ENCODE data around the gene SPDEF.
A peak's percentile ranks its signal among the peaks of the same experiment; 100 is the strongest.

SPDEF gene

DNA sequence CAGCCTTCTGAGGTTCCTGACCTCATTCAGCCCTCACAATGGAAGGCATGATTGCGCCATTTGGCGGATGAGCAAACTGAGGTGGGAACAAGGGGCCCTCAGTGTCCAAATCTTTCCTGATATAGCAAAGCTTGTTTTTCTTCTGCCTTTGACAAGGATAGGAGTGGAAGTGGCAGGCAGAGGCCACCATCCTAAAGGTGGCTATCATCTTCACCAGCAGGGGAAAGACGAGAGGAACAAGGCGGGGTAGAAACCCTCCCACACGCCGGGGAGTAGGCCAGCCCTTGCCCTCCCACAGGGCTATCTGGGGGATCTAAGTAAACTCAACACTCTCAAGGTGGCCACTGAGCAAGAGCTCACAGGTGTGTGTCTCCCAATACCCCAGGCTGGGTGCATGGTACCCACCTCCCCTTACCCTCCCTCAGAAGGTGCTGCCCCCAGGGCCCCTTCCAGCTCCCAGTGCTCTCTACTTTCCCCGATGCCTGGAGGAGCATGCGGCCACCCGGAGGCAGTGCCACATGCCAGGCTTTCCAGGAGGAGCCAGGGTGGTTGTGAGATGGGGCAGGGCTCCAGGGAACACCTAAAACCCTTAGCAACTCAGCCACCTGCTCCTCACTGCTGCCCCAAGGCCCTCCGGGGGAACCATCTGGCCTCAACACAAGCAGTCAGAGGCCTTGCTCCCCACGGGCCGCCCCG lies 11.2 kb downstream of the SPDEF start:
- no peak for DNase-seq

- no peak for DNase-seq
Measured at GRCh38 chr6:34544052-34544604, 12.0 kb downstream of the SPDEF start.

- DNase-seq = peak; percentile 54
Measured at GRCh38 chr6:34543421-34543820, 12.7 kb downstream of the SPDEF start.

- DNase-seq = no peak
Measured at GRCh38 chr6:34540841-34541240, 15.3 kb downstream of the SPDEF start.

GRCh38 chr6:34540222-34540621 lies 15.9 kb downstream of the SPDEF start:
- no peak for DNase-seq

GRCh38 chr6:34539181-34539580 lies 16.9 kb downstream of the SPDEF start:
- no peak for DNase-seq

GRCh38 chr6:34538581-34538980 lies 17.5 kb downstream of the SPDEF start:
- no peak for DNase-seq

DNA sequence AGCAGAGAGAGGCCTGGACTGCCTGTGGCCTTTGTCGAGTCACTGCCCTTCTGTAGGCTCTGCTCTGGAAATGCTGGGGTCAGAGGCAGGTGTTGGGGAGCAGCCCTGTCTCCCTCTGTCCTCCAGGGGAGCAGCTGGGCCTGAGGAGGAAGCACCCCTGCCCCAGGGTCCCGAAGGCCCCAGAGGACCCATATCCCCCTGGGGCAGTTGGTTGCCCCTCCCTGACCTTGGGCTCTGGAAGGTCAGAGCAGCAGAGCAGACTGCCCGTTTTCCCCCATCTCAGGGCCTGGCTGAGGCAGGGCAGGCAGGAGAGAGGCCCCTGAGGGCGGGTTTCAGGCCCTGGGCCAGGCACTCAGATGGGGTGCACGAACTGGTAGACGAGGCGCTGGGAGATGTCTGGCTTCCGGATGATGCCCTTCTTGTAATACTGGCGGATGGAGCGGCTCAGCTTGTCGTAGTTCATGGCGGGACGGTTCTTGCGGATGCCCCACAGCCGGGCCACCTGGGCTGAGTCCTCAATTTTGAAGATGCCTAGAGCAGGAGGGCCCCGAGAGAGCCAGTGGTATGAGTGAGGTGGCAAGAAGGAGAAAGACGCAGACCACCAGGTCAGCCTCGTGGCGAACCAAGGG lies 18.1 kb downstream of the SPDEF start:
- no peak for DNase-seq

DNA sequence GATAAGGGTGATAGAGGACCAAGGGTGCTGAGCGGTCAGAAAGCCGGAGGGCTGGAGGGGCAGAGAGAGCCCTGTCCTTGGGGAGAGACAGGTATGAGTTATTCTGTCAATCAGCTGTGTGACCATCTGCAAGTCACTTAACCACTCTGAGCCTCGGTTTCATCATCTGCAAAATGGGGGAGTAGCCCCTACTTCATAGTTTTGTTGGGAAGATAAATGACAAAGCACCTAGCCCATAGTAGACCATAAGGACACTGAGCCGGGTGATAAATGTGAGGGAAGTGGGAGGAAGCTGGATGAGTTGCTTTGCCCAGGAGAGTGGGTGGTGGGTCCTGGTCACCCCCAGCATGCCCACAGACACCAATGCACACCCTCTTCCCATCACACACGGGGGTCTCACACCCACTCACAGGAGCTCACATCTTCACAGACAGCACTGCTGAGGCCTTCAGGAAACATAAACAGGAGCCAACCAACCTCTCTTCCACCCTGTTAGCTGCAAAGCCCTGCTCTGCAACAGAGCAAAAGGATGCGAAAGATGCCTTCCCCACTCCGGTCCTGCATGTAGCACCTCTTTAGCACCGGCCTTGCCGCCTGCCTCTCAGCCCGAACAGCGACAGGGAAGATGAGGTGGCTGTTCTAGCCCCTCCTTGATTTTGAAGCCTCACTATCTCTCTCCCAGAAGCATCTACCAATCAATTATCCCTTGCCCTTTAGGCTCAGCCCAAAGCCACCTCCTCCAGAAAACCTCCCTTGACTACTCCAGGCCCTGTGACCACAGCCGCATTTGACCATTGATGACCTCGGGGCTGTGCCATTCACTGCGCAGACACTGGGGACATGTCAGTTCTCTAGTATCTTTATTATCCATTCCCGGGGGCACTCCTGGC lies 18.9 kb downstream of the SPDEF start:
- no peak for DNase-seq

GRCh38 chr6:34536251-34536958 lies 19.7 kb downstream of the SPDEF start:
- no peak for DNase-seq

DNA sequence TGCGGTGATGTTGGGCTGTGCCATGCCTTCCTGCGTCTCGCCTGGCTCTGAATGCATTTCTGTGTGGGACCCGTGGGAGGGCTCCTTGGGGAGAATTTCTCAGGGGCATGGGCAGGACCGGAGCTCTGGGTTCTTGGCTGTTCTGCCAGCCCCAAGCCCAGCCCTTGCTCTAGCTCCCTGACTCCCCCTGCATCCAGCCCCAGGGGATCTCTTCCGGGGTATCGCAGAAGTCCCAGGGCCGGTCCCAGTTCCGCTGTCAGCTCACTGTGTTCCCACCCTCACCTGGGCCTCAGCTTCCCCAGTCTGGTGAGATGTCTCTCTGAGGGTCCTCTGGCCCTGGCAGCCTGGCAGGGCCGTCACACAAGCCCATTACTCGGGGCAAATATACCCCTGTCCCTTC lies 20.5 kb downstream of the SPDEF start:
- no peak for DNase-seq

GRCh38 chr6:34535199-34535598 lies 20.9 kb downstream of the SPDEF start:
- DNase-seq = no peak

DNA sequence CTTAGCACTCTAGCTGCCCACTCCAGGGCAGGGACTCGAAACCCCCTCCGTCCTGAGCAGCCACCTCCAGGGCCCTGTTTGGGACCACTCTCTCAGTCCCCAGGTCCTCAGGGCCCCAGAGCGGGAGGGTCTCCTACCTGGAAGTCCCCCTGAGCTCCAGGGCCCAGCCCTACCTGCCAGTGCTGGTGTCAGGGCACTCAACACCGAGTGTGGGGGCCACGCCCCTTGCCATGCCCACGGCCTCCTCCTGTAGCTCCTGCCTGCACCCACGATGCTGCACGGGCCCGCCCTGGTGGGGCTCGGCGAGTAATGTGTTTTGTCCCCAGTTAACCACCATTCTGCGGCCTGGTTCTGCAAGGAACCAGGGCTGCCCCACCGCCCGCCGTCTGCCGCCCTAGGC lies 21.5 kb downstream of the SPDEF start:
- no peak for DNase-seq

GRCh38 chr6:34534146-34534545 lies 22.0 kb downstream of the SPDEF start:
- DNase-seq = no peak

GRCh38 chr6:34532230-34532629 lies 23.9 kb downstream of the SPDEF start:
- DNase-seq = no peak

DNA sequence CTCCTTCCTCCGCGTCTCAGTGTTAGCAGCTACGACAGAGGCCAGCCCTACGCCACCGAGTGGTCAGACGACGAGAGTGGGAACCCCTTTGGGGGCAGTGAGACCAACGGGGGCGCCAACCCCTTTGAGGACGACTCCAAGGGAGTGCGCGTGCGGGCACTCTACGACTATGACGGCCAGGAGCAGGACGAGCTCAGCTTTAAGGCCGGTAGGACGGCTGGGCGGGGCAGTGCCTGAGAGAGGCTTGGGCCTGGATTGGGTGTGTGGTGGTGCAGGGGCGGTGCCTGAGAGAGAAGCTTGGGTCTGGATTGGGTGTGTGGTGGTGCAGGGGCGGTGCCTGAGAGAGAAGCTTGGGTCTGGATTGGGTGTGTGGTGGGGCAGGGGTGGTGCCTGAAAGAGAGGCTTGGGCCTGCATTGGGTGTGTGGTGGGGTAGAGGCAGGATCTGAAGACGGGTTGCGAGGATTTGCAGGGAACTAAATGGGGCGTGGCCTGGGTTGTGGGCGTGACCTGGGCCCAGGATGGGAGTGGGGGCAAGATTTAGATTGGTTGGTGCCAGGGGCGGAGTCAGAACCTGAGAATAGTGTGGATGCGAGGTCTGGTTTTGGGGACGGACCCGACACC lies 24.4 kb downstream of the SPDEF start:
- DNase-seq = peak; percentile 62

DNA sequence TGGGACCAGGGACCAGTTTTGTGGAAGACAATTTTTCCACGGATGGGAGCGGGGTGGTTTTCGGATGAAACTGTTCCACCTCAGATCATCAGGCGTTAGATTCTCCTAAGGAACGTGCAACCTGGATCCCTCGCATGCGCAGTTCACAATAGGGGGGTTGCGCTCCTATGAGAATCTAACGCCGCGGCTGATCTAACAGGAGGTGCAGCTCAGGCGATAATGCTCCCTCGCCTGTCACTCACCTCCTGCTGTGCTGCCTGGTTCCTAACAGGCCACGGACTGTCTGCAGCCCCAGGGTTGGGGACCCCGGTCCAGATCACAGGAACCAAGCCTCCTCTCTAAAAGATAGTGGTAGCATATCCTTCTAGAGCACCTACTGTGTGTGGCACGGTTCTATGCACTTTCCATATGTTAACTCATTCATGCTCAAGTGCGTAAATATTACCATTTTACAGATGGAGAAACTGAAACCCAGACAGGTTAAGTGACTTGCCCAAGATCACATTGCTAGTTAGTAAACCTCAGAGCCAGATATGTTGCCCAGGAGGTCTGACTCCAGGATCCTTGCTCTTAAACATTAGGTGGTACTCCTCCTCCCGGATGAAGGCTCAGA lies 25.3 kb downstream of the SPDEF start:
- DNase-seq = no peak

DNA sequence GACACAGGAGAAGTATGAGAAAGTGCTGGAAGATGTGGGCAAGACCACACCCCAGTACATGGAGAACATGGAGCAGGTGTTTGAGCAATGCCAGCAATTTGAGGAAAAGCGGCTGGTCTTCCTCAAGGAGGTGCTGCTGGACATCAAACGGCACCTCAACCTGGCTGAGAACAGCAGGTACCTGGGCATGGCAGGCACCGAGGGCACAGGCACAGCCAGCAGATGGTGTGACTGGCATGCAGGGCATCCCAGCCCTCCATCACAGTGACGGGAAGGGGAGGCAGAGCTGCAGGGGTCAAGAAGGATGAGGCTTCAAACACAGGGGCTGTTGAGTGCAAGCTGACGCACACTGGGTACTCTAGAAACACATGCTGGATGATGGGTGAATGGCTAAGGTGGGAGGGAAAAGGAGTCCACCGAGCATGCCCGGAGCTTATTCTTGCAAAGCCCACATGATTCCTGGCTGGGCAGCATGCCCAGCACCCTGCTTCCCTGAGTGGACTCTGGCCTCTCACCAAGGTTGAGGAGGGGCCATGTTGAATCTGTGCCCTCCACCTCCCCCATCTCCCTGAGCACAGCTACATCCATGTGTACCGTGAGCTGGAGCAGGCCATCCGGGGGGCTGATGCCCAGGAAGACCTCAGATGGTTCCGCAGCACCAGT lies 26.3 kb downstream of the SPDEF start:
- no peak for DNase-seq

DNA sequence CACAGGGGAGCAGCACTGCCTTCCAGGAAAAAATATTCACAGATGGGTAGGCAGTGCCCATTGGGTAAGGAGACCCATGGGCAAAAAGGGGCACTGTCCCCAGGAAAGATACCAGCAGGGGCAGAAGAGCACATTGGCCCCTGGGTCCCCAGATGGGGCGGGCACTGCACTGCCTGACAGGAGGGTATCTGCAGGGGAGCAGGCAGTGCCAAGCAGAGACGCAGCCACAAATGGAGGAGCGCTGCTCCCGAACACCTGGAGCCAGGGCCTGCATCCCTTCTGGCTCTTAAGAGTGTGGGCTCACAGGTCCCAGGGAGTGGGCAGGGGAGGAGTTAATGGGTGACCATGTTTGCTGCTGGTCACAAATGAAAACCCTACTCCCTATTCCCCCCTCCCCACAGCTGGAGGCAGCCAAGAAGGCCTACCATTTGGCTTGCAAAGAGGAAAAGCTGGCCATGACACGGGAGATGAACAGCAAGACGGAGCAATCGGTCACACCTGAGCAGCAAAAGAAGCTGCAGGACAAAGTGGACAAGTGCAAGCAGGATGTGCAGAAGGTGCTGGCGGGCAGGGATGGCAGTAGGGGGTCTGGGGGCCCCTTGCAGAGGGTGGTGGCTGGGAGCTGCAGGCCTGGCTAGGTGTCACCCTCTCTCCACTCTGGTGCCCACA lies 27.0 kb downstream of the SPDEF start:
- DNase-seq = no peak
